Activated CD8-positive, alpha-beta T cell treated with anti-CD3 and anti-CD28 coated beads, Interleukin-2, amount 10 ng/mL, durations not matched to agents 7 days and 5 days (primary cell): ENCODE measurements around the gene PARD3B. TPM values are rescaled to one million over a fixed set of nuclear protein-coding genes. Genes with fewer than 3 reads are reported as not detected.
"Not testable (repeated sequence)": the region's sequence is repeated elsewhere in the genome, so short reads cannot be mapped to it uniquely, and the experiment has no call there.

ENCODE experiments used
- ATAC-seq: fragments of 150-1000 bp; cut with Tn5 transposase; one replicate; pipeline ENCODE4 v1.10.0; 2021; ENCODE audit warnings: moderate library complexity
- CTCF ChIA-PET: fragments of 350-600 bp; sonication (Branson Sonifier 250); formaldehyde crosslinking; loops from one replicate; lab custom pipeline; 2021; ENCODE audit warnings: antibody characterized with exemption; lab: Charles Lee
- POLR2A ChIA-PET: fragments of 350-600 bp; sonication (Branson Sonifier 250); formaldehyde crosslinking; loops from one replicate; lab custom pipeline; 2021; ENCODE audit warnings: antibody characterized with exemption; lab: Charles Lee
- DNase-seq: peaks from one replicate; pipeline ENCODE4 v3.0.0-alpha.2; 2020
- H3K27ac Mint-ChIP-seq: one replicate; pipeline ENCODE4 v1.8.0; 2021; ENCODE audit warnings: mild to moderate bottlenecking, mixed read lengths
- H3K27me3 Mint-ChIP-seq: one replicate; pipeline ENCODE4 v1.8.0; 2021; ENCODE audit warnings: low read depth, mixed read lengths
- H3K36me3 Mint-ChIP-seq: one replicate; pipeline ENCODE4 v1.8.0; 2021; ENCODE audit warnings: low read depth, mixed read lengths
- H3K4me1 Mint-ChIP-seq: one replicate; pipeline ENCODE4 v1.8.0; 2021; ENCODE audit warnings: low read depth, mixed read lengths
- H3K4me3 Mint-ChIP-seq: one replicate; pipeline ENCODE4 v1.8.0; 2021; ENCODE audit warnings: mild to moderate bottlenecking, mixed read lengths
- H3K9me3 Mint-ChIP-seq: one replicate; pipeline ENCODE4 v1.8.0; 2022; ENCODE audit warnings: mixed read lengths; ENCODE audit not compliant: insufficient read depth
- total RNA-seq, 2 experiments: library from RNA; stranded (reverse); gene quantifications; one replicate each; pipeline ENCODE4 v1.2.3, GENCODE V29; 2021

The PARD3B gene
- total RNA-seq, 2 experiments from 2014 or later, result 0.76 to 1.0 TPM

DNA sequence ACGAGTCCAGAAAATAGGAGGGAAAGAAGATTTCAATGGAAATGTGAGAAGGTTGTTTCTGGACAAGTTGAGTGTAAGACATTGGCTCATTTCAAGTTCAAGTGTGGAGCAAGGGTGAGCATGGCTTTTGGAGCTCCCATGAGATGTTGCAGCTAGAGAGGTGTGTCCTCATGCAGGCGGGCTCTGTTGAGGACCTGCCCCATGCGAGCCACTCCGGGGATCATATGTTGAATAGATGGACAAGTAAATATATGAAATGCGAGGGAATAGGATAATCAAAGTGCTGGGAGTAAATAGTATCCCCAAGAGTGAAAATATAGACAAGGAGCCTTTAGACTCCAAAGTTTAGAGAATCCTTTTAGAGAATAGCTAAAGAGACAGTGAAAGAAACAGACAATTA is 936.6 kb downstream of the PARD3B start:
- Mint-ChIP-seq H3K27ac (no peak overlapping the region), H3K4me1 (no peaks in the 10 kb centered on the region), H3K36me3 (no peaks in the 10 kb centered on the region), H3K4me3 (no peak overlapping the region), H3K27me3 (peaks cover 6% of the 10 kb centered on the region), H3K9me3 (no peaks in the 10 kb centered on the region)
- no peak for ATAC-seq
- ChIA-PET POLR2A (no interaction called here), CTCF (no interaction called here)
- DNase-seq, result no peak

- DNase-seq (no peak), ATAC-seq (no peak)
- Mint-ChIP-seq H3K4me3 (no peak overlapping the region), H3K4me1 (no peaks in the 10 kb centered on the region), H3K36me3 (no peaks in the 10 kb centered on the region), H3K27ac (no peak overlapping the region), H3K27me3 (peaks cover 6% of the 10 kb centered on the region), H3K9me3 (no peaks in the 10 kb centered on the region)
- ChIA-PET POLR2A (no interaction called here), CTCF (no interaction called here)
Measured at GRCh38 chr2:205482399-205483081, 937.3 kb downstream of the PARD3B start.

DNA sequence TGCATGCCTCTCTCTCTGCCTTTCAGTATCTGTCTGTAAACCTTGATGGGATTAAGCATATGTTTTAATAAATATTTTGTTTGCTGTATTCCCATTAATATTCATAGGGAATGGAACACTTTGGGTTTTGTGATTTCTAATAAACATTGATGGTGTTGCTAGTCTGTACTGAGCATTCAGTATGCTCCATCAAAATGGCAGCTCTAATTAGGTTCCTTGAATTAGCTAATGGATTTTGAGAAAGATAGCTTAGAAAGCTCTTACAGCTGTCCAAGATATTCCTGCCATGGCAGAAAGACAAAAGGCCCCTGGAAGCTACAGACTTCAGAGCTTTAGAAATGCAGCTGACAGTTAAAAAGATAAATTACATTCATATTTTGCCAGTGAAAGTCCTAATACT is 937.8 kb downstream of the PARD3B start:
- Mint-ChIP-seq H3K27me3 (peaks cover 6% of the 10 kb centered on the region), H3K4me3 (no peak overlapping the region), H3K36me3 (no peaks in the 10 kb centered on the region), H3K4me1 (no peaks in the 10 kb centered on the region), H3K9me3 (no peaks in the 10 kb centered on the region), H3K27ac (no peak overlapping the region)
- DNase-seq (no peak), ATAC-seq (no peak)
- ChIA-PET POLR2A (no interaction called here), CTCF (no interaction called here)

- Mint-ChIP-seq H3K9me3 (no peaks in the 10 kb centered on the region), H3K4me1 (no peaks in the 10 kb centered on the region), H3K36me3 (no peaks in the 10 kb centered on the region), H3K27me3 (peaks cover 6% of the 10 kb centered on the region), H3K4me3 (no peak overlapping the region), H3K27ac (no peak overlapping the region)
- ATAC-seq (no peak), DNase-seq (no peak)
- ChIA-PET CTCF (no interaction called here), POLR2A (no interaction called here)
Measured at GRCh38 chr2:205484215-205484614, 938.9 kb downstream of the PARD3B start.

GRCh38 chr2:205484764-205485163 is 939.5 kb downstream of the PARD3B start:
- DNase-seq (no peak), ATAC-seq (no peak)
- no peaks in the 10 kb centered on the region for H3K4me1 Mint-ChIP-seq
- no peaks in the 10 kb centered on the region for H3K9me3 Mint-ChIP-seq
- ChIA-PET POLR2A (interaction anchor here (0.7 kb wide), 1 partner anchor 175 kb away, joined by 4 read pairs; no protein-coding TSS in a partner anchor), CTCF (no interaction called here)
- no peak overlapping the region for H3K27ac Mint-ChIP-seq
- no peaks in the 10 kb centered on the region for H3K36me3 Mint-ChIP-seq
- no peak overlapping the region for H3K4me3 Mint-ChIP-seq
- H3K27me3 Mint-ChIP-seq, result peaks cover 6% of the 10 kb centered on the region

DNA sequence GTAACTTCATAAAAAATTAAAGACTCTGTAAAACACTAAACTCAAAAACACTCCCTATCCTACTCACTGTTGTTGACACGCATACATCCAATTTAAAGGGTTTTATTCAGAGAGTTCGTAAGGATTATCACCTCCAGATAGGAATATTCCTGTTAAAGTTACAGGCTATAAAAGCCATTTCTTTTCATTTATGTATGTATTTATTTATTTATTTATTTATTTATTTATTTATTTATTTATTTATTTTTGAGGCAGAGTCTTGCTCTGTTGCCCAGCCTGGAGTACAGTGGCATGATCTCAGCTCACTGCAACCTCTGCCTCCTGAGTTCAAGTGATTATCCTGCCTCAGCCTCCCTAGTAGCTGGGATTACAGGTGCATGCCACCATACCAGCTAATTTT is 948.3 kb downstream of the PARD3B start:
- H3K36me3 Mint-ChIP-seq, H3K9me3 Mint-ChIP-seq, DNase-seq, POLR2A ChIA-PET, H3K27me3 Mint-ChIP-seq, H3K27ac Mint-ChIP-seq, CTCF ChIA-PET, H3K4me1 Mint-ChIP-seq, ATAC-seq, H3K4me3 Mint-ChIP-seq: not testable (repeated sequence)

DNA sequence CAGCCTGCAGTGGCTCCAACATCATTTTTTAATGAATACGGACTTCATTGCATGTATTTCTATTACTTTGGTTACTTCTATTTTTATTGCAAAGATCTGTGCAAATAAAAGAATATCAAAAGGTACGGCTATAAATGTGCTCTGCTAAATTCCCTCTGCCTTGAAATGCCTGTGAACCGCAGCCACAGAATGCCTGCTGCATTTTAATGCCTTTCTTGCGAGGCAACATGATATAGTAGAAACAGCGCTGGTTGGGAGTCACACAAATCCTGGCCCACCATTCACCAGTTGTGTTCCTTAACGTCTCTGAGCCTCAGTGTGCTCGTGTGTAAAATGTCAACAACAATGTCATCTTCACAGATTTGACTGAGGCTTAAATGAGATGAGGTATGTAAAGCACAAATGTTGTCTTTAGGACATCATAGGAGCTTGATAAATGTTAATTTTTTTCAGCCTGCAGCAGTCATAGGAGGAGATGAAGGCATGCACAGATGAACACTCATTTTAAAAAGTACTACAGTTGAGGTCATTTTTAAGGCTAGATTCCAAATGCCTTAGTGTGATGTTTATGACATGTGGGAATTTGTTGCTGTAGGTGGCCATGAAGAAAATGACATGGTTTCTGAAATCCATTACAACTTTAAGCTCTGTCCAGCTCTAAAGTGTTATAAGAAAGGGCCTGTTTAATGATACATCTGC is 949.4 kb downstream of the PARD3B start:
- no peak overlapping the region for H3K4me3 Mint-ChIP-seq
- H3K27ac Mint-ChIP-seq, result no peak overlapping the region
- peaks cover 3% of the 10 kb centered on the region for H3K9me3 Mint-ChIP-seq
- POLR2A ChIA-PET, result no interaction called here
- no peaks in the 10 kb centered on the region for H3K36me3 Mint-ChIP-seq
- no peak for ATAC-seq
- CTCF ChIA-PET, result no interaction called here
- peaks cover 3% of the 10 kb centered on the region for H3K27me3 Mint-ChIP-seq
- no peak for DNase-seq
- H3K4me1 Mint-ChIP-seq, result no peaks in the 10 kb centered on the region

GRCh38 chr2:205495819-205496218 is 950.5 kb downstream of the PARD3B start:
- DNase-seq, result no peak
- ChIA-PET POLR2A (no interaction called here), CTCF (no interaction called here)
- peaks cover 3% of the 10 kb centered on the region for H3K9me3 Mint-ChIP-seq
- ATAC-seq, result no peak
- no peak overlapping the region for H3K4me3 Mint-ChIP-seq
- no peak overlapping the region for H3K27ac Mint-ChIP-seq
- H3K27me3 Mint-ChIP-seq, result peaks cover 3% of the 10 kb centered on the region
- H3K4me1 Mint-ChIP-seq, result no peaks in the 10 kb centered on the region
- no peaks in the 10 kb centered on the region for H3K36me3 Mint-ChIP-seq

- no peak overlapping the region for H3K4me3 Mint-ChIP-seq
- no peak overlapping the region for H3K27ac Mint-ChIP-seq
- POLR2A ChIA-PET, result no interaction called here
- no peak for DNase-seq
- peaks cover 3% of the 10 kb centered on the region for H3K27me3 Mint-ChIP-seq
- no peaks in the 10 kb centered on the region for H3K36me3 Mint-ChIP-seq
- CTCF ChIA-PET, result no interaction called here
- ATAC-seq, result no peak
- H3K4me1 Mint-ChIP-seq, result no peaks in the 10 kb centered on the region
- peaks cover 2% of the 10 kb centered on the region for H3K9me3 Mint-ChIP-seq
Measured at GRCh38 chr2:205496370-205496769, 951.1 kb downstream of the PARD3B start.

GRCh38 chr2:205496772-205497171 is 951.5 kb downstream of the PARD3B start:
- H3K9me3 Mint-ChIP-seq, result no peaks in the 10 kb centered on the region
- H3K4me3 Mint-ChIP-seq, result no peak overlapping the region
- H3K27me3 Mint-ChIP-seq, result peaks cover 3% of the 10 kb centered on the region
- no peak overlapping the region for H3K27ac Mint-ChIP-seq
- H3K4me1 Mint-ChIP-seq, result no peaks in the 10 kb centered on the region
- POLR2A ChIA-PET, result no interaction called here
- DNase-seq (no peak), ATAC-seq (no peak)
- no peaks in the 10 kb centered on the region for H3K36me3 Mint-ChIP-seq
- CTCF ChIA-PET, result no interaction called here

DNA sequence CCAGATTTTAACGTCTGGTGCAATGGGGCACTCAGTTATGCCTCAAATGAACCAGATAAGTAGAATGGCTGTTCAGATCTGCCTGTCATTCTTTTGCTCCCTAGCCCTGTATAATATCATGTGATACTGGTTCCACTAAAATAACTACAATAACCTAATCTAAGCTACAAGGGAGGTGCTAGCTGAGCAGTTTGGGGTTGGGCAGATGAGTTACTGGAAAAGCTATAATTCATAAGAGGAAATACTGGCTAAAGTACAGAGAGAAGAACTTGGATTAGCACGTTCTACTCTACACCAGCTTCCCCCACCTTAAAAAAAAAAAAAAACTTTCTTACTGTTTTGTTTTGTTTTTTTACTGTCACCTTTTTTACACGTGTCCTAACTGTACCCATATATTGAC is 953.7 kb downstream of the PARD3B start:
- ATAC-seq (no peak), DNase-seq (no peak)
- no peaks in the 10 kb centered on the region for H3K9me3 Mint-ChIP-seq
- no peaks in the 10 kb centered on the region for H3K36me3 Mint-ChIP-seq
- H3K27me3 Mint-ChIP-seq, result peaks cover 3% of the 10 kb centered on the region
- H3K27ac Mint-ChIP-seq, result no peak overlapping the region
- H3K4me1 Mint-ChIP-seq, result no peaks in the 10 kb centered on the region
- CTCF ChIA-PET, result no interaction called here
- H3K4me3 Mint-ChIP-seq, result no peak overlapping the region
- POLR2A ChIA-PET, result no interaction called here

DNA sequence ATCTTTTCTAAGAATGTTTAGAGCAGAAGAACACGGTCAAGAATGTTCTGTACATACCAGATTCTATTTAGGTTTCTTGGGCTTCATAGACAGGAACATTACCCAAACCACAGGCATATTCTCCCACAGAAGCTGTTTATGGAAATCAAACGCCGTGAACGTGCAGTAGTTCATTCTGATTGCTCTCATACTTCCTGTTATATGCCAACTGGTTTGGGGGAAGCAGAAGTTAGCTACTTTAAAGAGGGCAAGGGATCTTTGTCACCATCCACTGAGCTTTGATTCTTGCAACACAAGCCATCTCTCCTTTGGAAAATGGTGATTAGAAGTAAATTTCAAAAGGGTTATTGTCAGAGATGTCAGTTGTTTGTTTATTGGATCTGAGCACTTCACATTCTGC is 954.8 kb downstream of the PARD3B start:
- Mint-ChIP-seq H3K27ac (no peak overlapping the region), H3K27me3 (no peaks in the 10 kb centered on the region), H3K4me1 (no peaks in the 10 kb centered on the region), H3K4me3 (no peak overlapping the region), H3K36me3 (no peaks in the 10 kb centered on the region), H3K9me3 (no peaks in the 10 kb centered on the region)
- ChIA-PET CTCF (no interaction called here), POLR2A (no interaction called here)
- DNase-seq (no peak), ATAC-seq (no peak)
